22Rv1 (cell line): ENCODE results near the gene QRICH2.
"Not testable (repeated sequence)": the region's sequence is repeated elsewhere in the genome, so short reads cannot be mapped to it uniquely, and the experiment has no call there.

Source experiments
- H3K27ac ChIP-seq: fragments of 450-650 bp; 2 replicates; pipeline ENCODE4 v1.5.1; 2017
- ZFX ChIP-seq: fragments of 450-650 bp; IDR thresholded peaks from 2 replicates; pipeline ENCODE4 v1.6.1; 2017; ENCODE audit warnings: antibody characterized with exemption, borderline replicate concordance
- TF ChIP-seq, protein P1 (sequence below): fragments of 450-650 bp; IDR thresholded peaks from 2 replicates; pipeline ENCODE4 v1.5.1; 2017; ENCODE audit warnings: mild to moderate bottlenecking

QRICH2 gene

DNA sequence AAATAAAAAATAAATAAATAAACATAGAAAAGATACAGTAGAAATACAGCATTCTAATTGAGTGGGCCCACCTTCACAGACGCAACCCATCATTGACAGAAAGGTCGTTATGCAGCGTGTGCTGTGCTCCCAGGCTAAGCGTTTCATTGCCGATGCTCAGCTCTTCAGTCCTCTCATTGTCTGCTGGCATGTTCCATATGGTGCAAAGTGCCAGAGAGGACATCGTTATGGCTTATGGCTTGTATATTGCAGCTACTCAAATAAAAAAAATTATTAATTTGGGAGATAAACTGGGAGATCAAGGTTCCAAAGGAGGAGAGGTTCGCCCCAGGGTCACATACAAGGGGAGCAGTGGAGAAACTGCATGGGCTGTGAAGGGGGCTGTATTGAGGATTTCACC, 54.2 kb downstream of the QRICH2 start:
- H3K27ac ChIP-seq: no peak overlapping the region
- no peak for TF ChIP-seq ZFX
- TF ChIP-seq, protein P1, sequence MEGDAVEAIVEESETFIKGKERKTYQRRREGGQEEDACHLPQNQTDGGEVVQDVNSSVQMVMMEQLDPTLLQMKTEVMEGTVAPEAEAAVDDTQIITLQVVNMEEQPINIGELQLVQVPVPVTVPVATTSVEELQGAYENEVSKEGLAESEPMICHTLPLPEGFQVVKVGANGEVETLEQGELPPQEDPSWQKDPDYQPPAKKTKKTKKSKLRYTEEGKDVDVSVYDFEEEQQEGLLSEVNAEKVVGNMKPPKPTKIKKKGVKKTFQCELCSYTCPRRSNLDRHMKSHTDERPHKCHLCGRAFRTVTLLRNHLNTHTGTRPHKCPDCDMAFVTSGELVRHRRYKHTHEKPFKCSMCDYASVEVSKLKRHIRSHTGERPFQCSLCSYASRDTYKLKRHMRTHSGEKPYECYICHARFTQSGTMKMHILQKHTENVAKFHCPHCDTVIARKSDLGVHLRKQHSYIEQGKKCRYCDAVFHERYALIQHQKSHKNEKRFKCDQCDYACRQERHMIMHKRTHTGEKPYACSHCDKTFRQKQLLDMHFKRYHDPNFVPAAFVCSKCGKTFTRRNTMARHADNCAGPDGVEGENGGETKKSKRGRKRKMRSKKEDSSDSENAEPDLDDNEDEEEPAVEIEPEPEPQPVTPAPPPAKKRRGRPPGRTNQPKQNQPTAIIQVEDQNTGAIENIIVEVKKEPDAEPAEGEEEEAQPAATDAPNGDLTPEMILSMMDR: no peak

DNA sequence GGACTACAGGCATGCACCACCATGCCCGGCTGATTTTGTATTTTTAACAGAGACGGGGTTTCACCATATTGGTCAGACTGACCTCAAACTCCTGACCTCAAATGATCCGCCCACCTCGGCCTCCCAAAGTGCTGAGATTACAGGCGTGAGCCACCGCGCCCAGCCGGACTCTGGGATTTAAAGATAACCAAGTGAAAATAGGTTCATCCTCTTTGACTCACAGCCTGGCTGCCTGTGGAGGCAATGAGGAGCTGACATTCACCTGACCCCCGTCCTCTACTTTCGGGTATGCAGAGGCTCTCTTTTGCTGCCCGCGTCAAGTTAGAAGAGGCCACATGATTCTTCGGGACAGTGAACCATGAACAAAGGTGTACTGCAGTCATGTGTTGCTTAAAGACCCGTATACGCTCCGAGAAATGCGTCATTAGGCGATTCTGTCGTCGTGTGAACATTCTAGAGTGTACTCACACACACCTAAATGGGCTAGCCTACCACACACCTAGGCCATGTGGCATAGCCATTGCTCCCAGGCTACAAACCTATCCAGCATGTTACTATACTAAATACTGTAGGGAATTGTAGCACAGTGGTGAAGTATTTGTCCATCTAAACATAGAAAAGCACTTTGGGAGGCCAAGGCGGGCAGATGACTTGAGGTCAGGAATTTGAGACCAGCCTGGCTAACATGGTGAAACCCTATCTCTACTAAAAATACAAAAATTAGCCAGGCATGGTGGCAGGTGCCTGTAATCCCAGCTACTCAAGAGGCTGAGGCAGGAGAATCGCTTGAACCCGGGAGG, 54.9 kb downstream of the QRICH2 start:
- H3K27ac ChIP-seq: not testable (repeated sequence)

DNA sequence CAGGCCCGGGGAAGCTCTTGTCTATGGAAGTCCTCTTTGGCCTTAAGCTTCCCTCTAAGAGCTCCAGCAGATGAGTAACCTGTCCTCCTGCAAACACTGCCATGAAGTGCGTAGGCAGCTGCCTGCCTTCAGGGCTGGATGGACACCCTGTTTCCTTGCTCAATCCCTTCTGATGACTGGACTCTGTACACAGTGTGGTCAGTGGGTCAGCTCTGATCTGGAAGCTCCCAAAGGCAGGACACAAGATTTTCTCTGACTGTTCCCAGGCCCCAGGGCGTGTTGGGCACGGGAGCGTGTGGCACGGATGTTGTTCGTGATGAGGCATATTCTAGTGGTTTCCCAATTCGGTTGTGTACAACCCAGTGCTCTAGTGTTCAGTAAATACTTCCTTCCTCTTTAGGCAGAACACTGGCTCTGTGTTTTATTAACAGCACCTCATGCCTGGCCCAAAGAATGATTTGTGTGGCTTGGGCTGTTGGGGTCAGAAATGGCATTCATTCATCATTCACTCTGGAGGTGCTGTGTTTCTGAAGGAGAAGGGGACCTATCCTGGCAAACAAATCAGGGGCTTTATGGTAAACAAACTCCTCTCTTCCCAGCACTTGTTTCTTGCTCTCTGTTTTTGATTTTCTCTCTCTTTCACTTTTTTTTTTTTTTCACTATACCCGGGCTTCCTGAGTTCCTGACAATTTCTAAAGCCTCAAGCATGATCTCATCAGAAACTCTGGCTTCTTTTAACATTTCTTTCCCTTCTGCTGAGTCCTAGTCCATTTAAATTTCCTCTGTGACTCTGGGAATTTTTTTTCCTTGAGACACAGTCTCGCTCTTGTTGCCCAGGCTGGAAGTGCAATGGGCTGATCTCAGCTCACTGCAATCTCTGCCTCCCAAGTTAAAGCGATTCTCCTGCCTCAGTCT, 55.8 kb downstream of the QRICH2 start:
- no peak overlapping the region for H3K27ac ChIP-seq
- TF ChIP-seq, protein P1: no peak
- no peak for TF ChIP-seq ZFX

DNA sequence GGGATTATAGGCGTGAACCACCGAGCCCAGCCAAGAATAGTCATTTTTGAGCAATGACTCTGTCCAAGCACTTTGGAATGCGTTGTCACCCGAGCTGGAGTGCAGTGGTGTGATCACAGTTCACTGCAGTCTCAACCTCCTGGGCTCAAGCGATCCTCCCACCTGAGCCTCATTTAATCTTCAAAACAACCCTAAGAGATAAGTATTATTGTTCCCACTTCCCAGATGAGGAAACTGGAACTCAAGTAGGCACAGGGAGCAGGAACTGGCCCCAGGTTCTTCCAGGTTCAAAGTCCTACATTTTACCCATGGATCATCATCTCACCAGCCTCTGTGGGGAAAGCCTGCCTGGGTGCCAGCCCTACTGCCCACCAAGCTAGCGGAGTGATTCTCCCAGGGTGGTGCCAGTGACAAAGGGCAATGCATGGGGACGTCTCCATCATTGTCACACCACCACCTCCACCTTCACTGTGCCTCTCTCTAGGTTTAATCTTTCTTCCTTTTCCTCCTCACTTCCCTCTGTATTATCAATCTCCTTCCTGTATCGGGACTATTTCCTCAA, 56.5 kb downstream of the QRICH2 start:
- TF ChIP-seq, protein P1: no peak
- no peak for TF ChIP-seq ZFX
- H3K27ac ChIP-seq: no peak overlapping the region

DNA sequence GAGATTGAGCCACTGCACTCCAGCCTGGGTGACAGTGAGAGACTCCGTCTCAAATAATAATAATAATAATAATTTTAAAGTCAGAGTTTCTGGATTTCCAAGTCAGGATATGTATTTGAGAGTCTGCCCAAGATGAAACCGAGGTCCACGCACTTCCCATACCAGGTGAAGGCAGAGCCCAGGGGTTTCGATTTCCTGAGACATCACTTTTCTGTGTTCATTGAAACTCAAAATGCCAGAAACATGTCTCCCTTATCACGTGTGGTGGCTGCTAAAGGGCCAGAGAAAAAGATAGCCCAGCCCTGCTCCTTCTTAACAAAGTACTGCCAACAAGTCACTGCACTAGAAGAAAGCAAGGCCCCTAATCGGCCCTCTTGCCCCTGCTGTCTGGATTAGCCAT, 57.9 kb downstream of the QRICH2 start:
- H3K27ac ChIP-seq: no peak overlapping the region
- TF ChIP-seq, protein P1: no peak

DNA sequence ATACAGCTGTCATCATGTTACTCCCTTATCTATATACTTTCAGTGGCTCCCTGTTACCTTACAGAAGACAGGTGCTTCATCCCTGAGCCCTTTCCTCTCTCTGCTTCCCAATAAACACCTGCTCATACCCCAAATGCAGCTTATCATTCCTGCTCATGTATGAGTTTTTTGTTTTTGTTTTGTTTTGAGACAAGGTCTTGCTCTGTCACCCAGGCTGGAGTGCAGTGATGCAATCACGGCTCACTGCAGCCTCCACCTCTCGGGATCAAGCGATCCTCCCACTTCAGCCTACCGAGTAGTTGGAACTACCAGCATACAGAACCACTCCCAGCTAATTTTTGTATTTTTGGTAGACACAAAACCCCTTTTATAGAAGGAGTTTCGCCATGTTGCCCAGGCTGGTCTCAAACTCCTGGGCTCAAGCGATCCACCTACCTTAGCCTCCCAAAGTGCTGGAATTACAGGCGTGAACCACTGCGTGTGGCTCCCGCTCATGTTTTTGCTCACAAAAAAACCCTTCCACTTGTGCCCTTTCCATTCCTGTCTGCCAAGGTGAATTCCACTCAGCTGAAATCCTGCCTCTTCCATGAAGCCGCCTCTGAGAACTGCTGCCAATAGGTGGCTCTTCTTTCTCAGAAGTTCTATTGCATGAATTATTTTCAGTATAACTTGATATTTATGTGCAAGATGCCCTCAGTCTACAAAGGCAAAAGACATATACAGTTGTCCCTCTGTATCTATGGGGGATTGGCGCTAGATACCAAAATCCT, 59.9 kb downstream of the QRICH2 start:
- H3K27ac ChIP-seq: no peak overlapping the region
- TF ChIP-seq ZFX: no peak

DNA sequence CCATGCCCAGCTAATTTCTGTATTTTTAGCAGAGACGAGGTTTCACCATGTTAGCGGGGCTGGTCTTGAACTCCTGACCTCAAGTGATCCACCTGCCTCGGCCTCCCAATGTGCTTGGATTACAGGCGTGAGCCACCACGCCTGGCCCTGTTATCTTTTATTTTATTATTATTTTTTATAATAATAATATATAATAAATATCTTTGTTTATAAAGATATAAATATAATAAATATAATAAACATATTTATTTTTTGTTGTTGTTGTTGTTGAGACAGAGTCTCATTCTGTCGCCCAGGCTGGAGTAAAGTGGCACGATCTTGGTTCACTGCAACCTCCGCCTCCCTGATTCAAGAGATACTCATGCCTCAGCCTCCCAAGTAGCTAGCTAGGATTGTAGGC, 60.8 kb downstream of the QRICH2 start:
- no peak for TF ChIP-seq ZFX
- TF ChIP-seq, protein P1: no peak
- H3K27ac ChIP-seq: no peak overlapping the region
